ENCODE measurements around the gene IL17RA.

The IL17RA gene

DNA sequence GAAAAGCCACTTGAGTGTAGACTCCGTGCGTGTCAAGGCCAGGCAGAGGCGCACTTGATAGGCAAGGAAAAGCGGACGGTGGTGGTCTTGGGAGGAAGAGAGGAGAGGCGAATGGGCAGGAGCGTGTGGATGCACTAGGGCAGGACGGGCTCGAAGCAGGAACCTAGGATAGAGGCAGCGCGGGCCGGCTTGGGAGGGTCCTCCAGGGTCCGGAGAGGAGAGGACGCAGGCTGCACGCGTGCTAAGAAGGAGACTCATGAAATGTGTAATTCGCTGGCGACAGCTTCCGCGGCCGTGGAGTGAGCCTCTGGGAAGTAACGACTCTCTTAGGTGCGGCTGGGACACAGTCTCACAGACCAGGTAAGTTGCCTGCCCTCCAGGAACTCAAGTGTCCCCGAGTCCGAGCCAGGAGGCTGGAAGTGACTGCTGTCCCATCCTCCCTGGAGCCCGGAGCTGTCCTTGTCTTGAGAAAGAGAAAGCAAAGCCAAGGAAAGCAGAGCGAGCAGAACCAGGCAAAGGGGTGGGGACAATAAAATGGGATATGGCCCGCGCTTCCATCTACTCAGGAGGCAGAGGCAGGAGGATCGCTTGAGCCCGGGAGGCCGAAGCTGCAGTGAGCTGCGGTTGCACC is 874 bp upstream of the IL17RA start:
- DNase-seq (ENCODE audit: low read depth in 2 of 2, low spot score in 1 of 2): no peak

DNA sequence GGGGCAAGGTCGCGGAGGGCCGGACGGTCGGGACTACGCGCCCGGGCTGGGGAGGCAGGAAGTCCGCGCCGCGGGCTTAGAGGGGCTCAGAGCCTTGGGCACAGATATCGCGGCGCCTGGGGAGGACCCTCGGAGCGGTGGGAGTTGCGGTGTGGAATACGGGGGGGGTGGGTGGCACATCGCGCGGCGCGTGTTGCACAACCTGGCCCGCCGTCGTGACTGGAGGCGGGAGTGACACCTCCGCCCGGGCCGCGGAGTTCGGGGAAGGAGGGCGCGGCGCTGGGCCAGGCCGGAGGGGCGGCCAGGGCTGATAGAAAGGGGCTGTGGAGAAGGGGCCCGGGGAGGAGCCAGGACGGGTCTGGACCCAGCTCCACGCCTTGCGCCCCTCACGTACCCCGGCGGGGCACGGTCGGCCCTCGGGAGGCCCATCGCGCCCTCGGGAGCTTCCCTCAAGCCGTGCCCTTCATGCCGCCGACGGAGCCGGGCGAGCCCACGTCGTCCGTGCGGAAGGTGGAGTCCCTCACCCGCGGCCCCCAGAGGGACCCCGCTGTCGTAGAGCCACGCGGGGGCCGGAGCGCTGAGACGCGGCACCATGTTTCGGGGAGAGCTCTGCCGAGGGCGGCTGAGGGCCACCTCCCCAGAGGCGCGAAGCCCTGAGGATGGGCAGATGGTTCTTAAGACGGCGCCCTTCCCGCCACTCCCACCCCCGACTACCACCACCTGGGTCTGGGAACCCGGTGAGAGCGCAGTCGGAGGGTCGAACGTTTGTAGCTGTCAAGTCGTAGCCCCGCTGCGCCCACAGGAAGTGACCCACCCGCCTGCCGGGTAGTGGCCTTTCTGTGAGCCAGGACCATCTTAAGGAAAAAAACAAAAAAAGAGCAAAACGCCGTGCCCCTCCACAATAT is 729 bp downstream of the IL17RA start:
- no peak for DNase-seq (ENCODE audit: low read depth in 2 of 2, low spot score in 1 of 2)

- no peak for DNase-seq (ENCODE audit: low read depth in 2 of 2, low spot score in 1 of 2)
These were observed 1.5 kb downstream of the IL17RA start for GRCh38 chr22:17086296-17086695.

- DNase-seq (ENCODE audit: low read depth in 2 of 2, low spot score in 1 of 2): no peak
These were observed 2.1 kb downstream of the IL17RA start for GRCh38 chr22:17086788-17087497.

GRCh38 chr22:17087498-17088131 is 2.8 kb downstream of the IL17RA start:
- DNase-seq (ENCODE audit: low read depth in 2 of 2, low spot score in 1 of 2): no peak

DNA sequence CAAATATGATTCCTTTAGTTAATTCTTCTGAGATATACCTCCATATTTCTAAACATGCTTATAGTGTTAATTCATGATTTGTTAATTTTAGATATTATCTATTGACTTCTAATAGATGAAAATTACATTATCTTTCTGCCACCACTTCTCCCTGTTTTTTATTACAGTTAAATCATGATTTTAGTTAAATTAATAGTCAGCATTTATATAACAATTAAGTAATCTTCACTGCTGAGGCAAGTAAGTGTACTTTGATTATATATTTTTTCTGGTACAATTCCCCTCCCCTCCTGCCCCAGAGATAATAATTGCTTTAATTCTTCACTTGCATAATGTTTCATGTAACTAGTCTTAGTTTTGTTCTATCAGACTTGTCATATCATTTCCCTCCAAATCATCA is 5.8 kb downstream of the IL17RA start:
- no peak for DNase-seq (ENCODE audit: low read depth in 2 of 2, low spot score in 1 of 2)

DNA sequence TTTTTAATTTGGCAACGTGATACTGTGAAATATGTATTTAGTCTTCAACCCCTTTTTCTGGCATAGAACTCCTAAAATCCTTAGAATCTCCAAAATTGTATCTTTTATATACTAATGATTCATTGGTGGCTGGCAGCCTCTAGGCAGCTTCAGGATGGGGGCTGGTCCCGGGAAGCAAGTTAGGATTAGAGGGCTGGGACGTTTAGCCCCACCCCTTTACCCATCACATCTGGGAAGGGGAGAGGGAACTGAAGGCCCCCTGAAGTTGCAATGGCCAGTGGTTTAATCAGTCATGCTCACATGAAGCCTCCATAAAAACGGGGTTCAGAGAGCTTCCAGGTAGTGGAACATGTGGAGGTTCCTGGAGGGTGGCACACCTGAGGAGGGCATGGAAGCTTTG is 7.1 kb downstream of the IL17RA start:
- DNase-seq (ENCODE audit: low read depth in 2 of 2, low spot score in 1 of 2): no peak

- DNase-seq (ENCODE audit: low read depth in 2 of 2, low spot score in 1 of 2): no peak
These were observed 8.3 kb downstream of the IL17RA start for GRCh38 chr22:17093081-17093480.

DNA sequence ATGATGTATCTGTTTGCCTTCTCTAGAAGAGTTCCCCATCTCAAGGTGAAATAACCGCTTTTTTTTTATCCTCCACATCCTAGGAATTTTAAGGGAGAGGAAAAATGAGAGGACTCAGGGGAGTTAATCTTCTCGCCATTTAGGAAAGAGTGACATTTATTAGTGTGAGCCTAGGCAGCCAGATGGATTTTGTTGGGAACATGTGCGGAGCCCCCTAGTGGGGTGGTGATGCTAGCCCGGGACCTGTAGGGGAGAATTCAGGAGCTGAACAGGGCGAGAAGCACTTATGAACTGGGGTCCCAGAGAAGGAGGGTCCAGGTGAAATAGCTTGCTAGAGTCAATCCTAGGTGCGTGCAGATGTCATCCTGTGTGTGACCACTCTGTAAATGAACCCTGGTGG is 10.7 kb downstream of the IL17RA start:
- no peak for DNase-seq (ENCODE audit: low read depth in 2 of 2, low spot score in 1 of 2)

DNA sequence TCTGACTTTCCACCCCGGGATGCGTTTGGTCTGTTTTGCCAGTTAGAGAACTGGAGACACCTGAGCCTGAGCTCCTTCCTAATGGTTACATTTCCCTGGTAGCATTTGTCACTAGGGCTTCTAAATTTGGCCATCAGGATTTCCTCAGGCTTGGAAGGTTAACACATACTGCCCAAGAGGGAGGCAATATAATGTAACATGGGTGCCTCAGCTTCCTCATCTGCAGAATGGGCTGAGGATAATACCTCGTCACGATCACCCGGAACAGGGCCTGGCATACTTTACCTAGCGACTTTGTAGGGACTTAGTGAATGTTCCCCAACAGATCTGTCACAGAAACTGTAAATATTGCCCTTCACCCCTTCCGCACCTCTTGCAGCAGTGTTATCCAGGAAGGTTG is 11.3 kb downstream of the IL17RA start:
- no peak for DNase-seq (ENCODE audit: low read depth in 2 of 2, low spot score in 1 of 2)

GRCh38 chr22:17097062-17097461 is 12.3 kb downstream of the IL17RA start:
- DNase-seq (ENCODE audit: low read depth in 2 of 2, low spot score in 1 of 2): no peak

- DNase-seq (ENCODE audit: low read depth in 2 of 2, low spot score in 1 of 2): no peak
These were observed 12.9 kb downstream of the IL17RA start for GRCh38 chr22:17097701-17098100.

GRCh38 chr22:17098379-17098819 is 13.6 kb downstream of the IL17RA start:
- no peak for DNase-seq (ENCODE audit: low read depth in 2 of 2, low spot score in 1 of 2)

DNA sequence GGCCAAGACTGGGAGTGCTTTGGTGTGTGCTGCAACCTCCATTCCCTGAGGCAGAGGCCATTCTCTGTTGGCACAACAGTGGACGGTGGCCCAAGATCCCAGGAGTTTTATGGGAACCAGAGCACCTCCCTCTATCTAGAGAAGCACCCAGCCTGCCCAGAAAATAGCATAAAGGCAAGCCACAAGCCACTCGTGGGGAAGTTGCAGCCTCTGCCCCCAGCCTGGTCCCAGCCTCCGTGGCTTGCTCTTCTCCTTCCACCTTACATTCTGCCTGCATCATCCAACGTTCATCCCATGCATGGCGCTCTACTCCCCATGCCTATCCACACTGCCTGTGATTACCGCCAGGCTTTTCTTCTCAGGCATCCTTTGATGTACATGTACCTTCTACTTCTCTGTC is 15.8 kb downstream of the IL17RA start:
- DNase-seq (ENCODE audit: low read depth in 2 of 2, low spot score in 1 of 2): no peak

DNA sequence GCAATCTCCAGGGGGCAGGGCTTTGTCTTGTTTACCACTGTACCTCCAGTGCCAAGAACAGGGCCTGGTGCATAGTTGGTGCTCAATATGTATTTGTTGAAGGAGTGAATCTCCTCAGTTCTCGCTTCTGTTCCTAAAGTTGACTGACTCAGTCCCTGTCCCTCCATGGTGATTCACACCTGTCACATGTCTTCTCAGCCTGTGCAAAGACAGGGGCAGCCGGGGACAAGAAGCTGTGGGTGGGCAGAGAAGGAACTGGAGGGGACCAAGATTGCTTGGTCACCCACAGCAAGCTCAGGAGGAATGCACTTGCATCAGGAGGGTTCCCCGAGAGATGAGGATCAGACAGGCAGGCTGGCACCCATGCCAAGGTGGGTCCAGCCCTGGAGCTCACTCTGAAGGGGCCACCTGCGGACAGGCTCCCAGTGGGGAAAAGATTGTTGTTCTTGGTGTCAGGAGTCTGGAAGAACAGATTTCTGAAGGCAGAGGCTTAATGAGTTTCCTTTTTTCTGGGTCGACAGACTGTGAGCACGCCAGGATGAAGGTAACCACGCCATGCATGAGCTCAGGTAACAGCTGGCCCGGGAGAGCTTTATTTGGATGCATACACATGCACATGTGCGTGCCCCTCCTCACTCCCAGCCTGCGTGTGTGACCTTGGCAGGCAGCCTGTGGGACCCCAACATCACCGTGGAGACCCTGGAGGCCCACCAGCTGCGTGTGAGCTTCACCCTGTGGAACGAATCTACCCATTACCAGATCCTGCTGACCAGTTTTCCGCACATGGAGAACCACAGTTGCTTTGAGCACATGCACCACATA is 16.9 kb downstream of the IL17RA start:
- no peak for DNase-seq (ENCODE audit: low read depth in 2 of 2, low spot score in 1 of 2)

DNA sequence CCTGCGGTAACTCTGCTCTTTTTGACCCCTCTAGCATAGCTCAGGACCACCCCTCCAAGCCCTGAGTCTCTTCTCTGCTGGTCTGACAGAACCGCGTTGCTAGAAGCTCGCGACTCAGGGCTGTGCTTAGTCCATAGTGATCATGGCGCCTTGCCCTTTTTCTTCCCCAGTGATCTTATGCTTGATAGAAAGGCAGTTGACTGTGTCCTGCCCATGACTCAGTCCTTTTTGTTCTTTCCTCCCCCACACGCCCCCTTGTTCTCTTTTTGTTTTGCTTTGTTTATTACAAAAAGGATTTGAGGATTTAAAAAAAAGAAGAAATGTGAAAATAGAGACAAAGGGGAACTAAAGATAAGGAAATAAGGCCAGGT is 17.5 kb downstream of the IL17RA start:
- DNase-seq (ENCODE audit: low read depth in 2 of 2, low spot score in 1 of 2): no peak

GRCh38 chr22:17103351-17103750 is 18.6 kb downstream of the IL17RA start:
- DNase-seq (ENCODE audit: low read depth in 2 of 2, low spot score in 1 of 2): no peak

DNA sequence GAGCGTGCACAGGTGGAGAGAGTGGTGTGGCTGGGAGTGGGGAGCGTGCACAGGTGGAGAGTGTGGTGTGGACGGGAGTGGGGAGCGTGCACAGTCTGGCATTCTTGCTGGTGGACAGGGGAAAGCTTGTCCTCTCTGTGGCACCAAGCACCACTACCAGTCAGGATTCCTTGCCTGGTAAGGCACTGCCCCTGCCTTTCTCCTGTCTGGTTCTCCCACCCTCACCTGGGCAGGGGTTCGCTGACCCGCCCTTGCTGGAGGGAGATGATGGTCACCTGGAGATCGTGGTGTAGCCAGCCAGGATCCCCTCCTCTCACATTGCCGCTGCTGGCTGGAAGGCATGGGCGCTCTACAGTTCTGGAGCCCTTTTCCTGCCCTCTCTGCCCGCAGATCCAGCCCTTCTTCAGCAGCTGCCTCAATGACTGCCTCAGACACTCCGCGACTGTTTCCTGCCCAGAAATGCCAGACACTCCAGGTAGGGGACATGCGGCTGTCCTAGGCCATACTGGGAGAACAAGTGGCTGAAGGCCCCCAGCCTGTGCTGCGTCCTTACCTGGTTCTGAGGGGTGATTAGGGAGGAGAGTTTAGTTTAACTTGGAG is 19.6 kb downstream of the IL17RA start:
- DNase-seq (ENCODE audit: low read depth in 2 of 2, low spot score in 1 of 2): no peak

DNA sequence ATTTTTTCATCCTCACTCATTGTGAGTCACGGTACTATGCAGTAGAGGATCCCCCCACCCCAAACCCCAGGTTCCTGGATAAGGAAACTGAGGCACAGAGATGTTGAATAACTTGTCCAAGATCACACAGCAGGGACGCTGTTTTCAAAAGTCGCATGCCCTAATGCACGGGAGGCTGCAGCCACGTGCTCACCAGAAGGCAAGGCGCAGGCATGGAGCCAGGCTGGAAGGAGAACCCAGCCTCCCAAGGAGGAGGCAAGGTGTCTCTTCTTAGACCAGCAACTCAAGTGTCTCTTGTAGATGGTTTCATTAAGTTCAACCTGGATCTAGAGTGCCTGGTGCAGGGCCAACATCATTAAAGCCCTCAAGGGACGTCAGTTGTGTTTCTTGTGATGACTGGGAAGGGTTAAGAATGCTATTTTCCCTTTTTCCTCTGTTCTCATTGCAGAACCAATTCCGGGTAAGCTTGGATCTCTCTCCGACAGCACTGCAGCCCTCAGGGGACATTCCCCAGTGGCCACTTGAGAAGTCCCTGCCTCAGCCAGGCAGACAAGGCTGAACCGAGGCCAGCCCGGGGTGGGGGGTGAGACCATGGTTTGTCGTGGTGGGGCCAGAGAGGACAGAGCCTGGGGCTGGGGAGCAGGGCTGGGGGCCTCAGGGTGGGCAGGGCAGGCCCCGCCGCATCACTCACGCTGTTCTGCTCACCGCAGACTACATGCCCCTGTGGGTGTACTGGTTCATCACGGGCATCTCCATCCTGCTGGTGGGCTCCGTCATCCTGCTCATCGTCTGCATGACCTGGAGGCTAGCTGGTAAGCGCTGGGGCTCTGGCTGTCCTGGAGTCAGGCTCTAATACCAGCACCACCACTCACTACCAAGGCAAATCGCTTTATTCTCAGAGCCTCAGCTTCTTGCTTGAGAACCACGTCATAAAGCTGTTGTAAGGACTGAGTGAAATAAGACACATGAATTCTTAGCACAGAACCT is 20.6 kb downstream of the IL17RA start:
- no peak for DNase-seq (ENCODE audit: low read depth in 2 of 2, low spot score in 1 of 2)

Data from stimulated activated CD8-positive, alpha-beta memory T cell treated with anti-CD3 and anti-CD28 coated beads, Interleukin-4, amount 100 ng/mL, for 4 hours (primary cell).